ENCODE measurements around the gene ZNF76.

ZNF76 gene

GRCh38 chr6:35273822-35274559 is 14.5 kb downstream of the ZNF76 start:
- no peak for DNase-seq

- no peak for DNase-seq
Measured at GRCh38 chr6:35275744-35276260, 16.3 kb downstream of the ZNF76 start.

DNA sequence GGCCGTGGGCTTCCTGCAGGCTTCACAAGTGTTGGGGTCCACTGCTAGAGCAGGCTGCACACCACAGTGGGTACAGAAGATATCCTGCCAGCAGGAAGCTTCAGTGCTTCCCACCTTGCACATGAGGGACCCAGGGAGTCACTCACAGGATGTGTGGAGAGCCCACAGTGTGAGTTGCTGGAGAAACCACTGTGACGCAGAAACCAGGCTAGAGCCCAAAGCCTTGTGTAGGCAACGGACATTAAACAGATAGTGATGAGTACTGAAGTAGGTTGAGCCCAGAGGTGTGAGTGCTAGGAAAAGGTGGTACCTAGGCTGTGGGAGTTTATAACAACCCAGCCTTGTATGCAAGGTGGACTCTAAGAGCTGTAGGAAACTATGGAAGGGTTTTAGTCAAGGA is 19.2 kb downstream of the ZNF76 start:
- DNase-seq, result no peak

- no peak for DNase-seq
Measured at GRCh38 chr6:35280903-35281302, 21.4 kb downstream of the ZNF76 start.

GRCh38 chr6:35282472-35282871 is 22.9 kb downstream of the ZNF76 start:
- no peak for DNase-seq

DNA sequence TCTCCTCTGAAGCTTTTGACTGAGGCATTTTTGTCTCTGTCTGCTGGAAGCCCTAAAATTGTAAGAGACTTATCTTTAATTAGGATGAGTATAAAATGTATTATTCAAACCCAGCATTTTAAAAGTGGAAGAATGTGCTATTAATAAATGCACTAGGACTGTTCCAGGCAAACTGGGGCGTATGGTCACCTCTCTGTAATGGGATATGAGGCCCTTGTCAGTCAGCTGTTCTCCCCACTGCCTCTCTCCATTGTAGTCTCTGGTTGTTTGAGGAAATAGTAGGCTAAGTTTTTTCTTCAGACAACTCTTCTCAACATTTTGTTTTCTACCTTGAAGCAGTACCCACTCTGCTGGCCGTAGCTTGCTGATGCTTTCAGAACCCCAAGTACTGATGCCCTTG is 23.8 kb downstream of the ZNF76 start:
- DNase-seq, result no peak

DNA sequence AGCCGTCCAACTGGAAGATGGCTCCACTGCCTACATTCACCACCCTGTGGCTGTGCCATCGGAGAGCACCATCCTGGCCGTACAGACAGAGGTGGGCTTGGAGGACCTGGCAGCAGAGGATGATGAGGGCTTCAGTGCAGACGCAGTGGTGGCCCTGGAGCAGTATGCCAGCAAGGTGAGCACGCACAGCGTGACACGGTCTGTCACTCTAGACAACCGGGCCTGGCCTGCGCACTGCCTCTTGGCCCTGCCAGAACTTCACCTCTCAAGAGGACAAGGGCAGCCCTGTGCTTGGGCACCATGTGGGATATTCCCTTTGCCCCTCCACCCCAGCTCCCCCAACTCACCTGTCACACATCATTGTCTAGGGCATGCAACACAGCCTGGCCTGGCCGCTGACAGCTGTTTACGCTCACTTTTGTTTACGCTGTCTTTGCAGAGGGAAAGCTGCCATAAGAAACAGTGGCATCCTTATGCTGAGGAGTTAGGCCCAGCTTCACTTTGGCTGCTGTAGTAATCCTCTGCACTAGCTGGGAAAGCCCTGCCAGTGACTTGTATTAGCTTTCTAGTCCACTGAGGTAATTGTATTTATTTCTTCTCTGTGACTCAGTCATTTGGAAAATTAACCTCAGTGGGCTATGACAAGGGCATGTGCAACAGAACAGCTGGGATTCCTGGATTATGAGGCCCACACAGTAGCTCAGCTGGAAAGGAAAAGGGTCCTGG is 28.3 kb downstream of the ZNF76 start:
- DNase-seq, result no peak

GRCh38 chr6:35288834-35289233 is 29.3 kb downstream of the ZNF76 start:
- DNase-seq, result no peak

DNA sequence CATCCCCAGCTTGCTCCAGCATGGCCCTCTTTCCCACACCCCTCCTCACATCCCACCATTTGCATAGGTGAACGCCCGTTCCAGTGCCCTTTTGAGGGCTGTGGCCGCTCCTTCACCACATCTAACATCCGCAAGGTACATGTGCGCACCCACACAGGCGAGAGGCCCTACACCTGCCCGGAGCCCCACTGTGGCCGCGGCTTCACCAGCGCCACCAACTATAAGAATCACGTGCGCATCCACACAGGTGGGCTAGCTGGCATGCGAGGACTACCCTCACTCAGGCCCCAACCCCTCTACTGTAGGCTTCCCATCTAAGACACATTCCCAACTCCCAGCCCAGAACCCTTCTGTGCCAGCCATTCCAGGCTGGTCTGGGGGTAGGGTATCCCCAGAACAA is 32.0 kb downstream of the ZNF76 start:
- DNase-seq, result no peak

DNA sequence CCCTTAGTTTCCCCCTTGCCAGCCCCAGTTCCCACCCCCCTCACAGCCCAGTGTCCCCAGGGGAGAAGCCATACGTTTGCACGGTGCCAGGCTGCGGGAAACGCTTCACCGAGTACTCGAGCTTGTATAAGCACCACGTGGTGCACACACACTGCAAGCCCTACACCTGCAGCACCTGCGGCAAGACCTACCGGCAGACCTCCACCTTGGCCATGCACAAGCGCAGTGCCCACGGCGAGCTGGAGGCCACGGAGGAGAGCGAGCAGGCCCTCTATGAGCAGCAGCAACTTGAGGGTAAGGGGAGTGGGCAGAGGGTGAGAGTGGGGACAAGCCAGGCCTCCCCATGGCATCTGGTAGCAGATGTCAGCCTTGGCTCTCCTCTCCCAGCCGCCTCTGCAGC is 33.0 kb downstream of the ZNF76 start:
- no peak for DNase-seq

DNA sequence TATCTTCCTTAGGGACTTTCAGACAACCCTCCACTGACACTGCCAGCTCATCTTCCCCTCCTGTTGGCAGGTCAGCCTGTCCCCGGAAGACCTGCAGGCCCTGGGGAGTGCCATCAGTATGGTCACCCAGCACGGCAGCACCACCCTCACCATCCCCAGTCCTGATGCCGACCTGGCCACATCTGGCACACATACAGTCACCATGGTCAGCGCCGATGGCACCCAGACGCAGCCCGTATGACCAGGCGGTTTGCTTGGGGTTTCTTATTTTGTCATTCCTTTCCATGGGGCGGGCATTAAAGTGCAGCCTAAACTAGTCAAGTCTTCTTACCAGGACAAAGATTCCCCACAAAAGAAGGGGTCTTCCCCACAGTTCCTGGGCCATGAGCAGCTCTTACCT is 34.1 kb downstream of the ZNF76 start:
- no peak for DNase-seq

DNA sequence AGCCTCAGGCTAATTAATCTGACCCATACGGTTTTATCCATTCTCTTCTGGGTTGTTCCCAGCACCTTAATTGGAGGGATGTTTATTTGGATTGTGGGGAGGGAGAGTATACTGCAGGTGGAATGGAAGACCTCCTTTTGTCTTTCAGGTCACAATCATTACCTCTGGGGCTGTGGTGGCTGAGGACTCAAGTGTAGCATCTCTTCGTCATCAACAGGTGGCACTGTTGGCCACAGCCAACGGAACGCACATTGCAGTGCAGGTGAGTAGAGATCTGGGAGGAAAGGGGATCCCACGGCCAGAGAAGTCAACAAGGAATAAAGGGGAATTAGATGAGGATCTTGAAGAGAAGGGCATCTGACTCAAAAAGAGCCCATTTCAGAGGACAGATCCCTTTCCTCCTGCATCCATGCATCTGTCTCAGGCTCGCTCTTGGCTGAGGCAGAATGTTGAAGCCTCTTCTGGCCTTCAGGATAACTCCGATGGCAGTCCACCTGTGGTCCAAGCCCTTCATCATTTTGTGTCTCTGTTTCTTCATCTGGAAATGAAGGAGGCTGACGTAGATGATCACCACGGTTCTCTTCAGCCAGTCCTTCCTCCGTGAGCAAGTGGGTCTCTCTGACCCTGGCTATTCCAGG is 34.9 kb downstream of the ZNF76 start:
- peak; percentile 71 for DNase-seq

GRCh38 chr6:35295036-35295435 is 35.5 kb downstream of the ZNF76 start:
- no peak for DNase-seq

DNA sequence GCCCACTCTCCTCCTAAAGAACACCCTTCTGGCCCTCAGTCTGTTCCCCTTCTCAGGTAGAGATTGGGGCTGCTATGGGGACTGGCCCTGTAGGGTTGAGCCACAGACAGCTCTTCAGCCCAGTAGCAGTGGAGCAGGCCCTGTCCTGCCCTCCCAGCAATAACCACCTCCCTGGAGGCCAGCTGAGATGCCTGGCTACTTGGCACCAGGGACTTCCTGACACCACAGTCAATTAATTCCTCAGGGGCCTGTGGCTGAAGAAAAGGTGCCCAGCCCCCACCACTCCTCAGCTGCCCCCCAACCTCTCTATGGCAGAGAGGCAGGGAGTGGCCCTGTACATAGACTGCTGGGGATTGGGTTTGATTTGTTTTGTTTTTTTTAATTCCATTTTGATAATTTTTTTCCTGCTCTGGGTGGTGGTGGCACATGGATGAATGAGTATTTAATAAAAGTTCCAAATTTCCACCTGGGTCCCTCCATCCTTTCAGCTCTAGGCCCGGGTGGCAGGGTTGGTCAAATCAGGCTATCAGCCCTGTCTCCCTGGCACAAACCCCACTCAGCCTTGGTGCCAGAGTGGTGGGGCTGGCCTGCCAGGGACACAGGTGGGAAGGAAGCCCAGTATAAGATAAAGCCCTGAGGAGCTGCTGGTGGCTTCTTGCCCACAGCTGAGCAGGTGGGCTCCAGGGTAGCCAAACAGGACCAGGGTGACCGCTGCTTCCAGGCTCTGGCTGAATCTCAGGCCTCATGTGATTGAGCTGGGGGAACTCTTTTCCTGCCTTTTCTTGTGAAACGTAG is 36.2 kb downstream of the ZNF76 start:
- no peak for DNase-seq

DNA sequence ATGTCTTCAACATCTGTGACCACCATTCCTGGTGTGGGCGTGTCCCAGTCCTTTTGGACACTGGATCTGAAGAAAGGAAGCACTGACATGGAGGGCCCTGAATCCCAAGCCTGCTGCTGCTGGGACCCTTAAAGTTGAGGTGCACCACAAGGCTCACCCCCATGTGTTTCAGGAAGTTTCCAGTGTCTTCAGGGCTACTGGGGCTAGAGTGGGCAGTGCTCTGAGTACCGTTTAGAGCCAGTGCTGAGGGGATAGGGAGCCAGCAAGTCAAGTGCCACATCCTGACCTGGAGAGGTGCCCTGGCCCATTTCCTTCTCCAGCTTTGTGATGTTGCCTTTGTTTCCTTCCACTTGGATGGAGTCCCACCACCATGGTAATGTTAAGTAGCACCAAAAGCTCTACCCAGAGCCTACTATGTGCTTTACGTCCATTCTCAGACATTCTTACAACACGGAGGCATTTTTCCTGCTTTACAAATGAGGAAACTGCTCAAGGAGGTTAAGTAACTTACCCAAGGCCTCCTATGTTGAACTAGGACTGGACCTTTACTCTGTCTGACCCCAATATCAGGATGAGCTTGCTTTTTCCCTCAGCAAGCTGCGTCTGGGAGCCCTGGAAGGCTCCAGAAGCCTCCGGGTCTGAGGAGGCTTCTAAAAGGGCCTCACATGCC is 37.5 kb downstream of the ZNF76 start:
- DNase-seq, result no peak

- peak; percentile 91 for DNase-seq
Measured at GRCh38 chr6:35297601-35298481, 38.3 kb downstream of the ZNF76 start, which contains the start of gene DEF6. DEF6 (plus strand) TSS chr6:35297818; CDS start chr6:35297857, 39 bp downstream.

GRCh38 chr6:35298625-35299140 is 39.1 kb downstream of the ZNF76 start:
- DNase-seq, result peak; percentile 48

- DNase-seq, result peak; percentile 72
Measured at GRCh38 chr6:35299674-35300073, 40.1 kb downstream of the ZNF76 start.

DNA sequence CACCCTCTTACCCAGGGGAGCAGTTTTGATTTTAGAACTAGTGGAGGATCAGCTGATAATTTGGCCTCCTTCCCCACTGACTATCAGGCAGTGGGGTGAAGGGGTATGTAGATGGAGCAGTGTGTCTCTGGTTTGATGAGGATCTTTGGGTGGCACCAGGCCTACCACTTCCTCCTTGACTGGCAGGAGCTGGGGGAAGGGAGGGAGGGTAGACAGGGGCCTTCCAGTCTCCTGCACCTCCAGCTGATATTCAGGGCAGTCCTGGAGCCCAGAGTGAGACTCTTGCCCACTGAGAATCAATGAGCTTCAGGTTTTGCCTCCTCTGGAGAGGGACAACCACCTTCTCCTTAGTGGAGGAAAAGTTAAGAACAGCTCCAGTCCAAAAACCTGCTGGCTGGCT is 41.3 kb downstream of the ZNF76 start:
- DNase-seq, result peak; percentile 78

GRCh38 chr6:35302604-35303241 is 43.2 kb downstream of the ZNF76 start:
- peak; percentile 92 for DNase-seq

All from CD4-positive, alpha-beta T cell treated with Interleukin-17A for 4 hours (primary cell).